A673 (cell line): ENCODE measurements around the gene CARD11. TPM values are rescaled to one million over a fixed set of nuclear protein-coding genes. Genes with fewer than 3 reads are reported as not detected.

Source experiments
- BruUV-seq: library from RNA; stranded (reverse); fragments of 400-500 nt; replicated peaks from 2 replicates; lab custom pipeline; 2021; lab: Mats Ljungman, UMichigan
- CTCF ChIA-PET: fragments of 300-600 bp; sonication (Branson Sonifier 250); formaldehyde crosslinking; loops from one replicate; lab custom pipeline; 2022; ENCODE audit warnings: antibody characterized with exemption; lab: Charles Lee
- POLR2A ChIA-PET: fragments of 300-600 bp; sonication (Branson Sonifier 250); formaldehyde crosslinking; loops from one replicate; lab custom pipeline; 2022; ENCODE audit warnings: antibody characterized with exemption; ENCODE audit not compliant: low non-redundant PET; lab: Charles Lee
- DNase-seq: peaks from one replicate; pipeline ENCODE4 v3.0.0-alpha.2; 2015; ENCODE audit warnings: low spot score
- H3K27ac ChIP-seq: fragments of 200-600 bp; sonication (generic); 2 replicates; pipeline ENCODE4 v1.5.1; 2016; ENCODE audit warnings: mixed run types, low read depth, mild to moderate bottlenecking, mixed read lengths, antibody characterized with exemption, low read length; ENCODE audit not compliant: poor library complexity, severe bottlenecking
- H3K27me3 ChIP-seq: fragments of 200-600 bp; sonication (generic); replicated peaks from 2 replicates; pipeline ENCODE4 v1.6.1; 2017; ENCODE audit warnings: mixed run types, low read depth, mild to moderate bottlenecking, mixed read lengths, antibody characterized with exemption, low read length; ENCODE audit not compliant: insufficient read depth, poor library complexity
- H3K36me3 ChIP-seq: fragments of 200-600 bp; sonication (generic); 2 replicates; pipeline ENCODE4 v1.6.1; 2016; ENCODE audit warnings: mixed run types, mild to moderate bottlenecking, mixed read lengths, antibody characterized with exemption, low read length; ENCODE audit not compliant: insufficient read depth, poor library complexity, severe bottlenecking
- H3K4me1 ChIP-seq: fragments of 200-600 bp; sonication (generic); 2 replicates; pipeline ENCODE4 v1.6.1; 2017; ENCODE audit warnings: mixed run types, mild to moderate bottlenecking, mixed read lengths, antibody characterized with exemption, low read length; ENCODE audit not compliant: insufficient read depth, poor library complexity, severe bottlenecking
- H3K4me3 ChIP-seq: fragments of 200-600 bp; sonication (generic); 2 replicates; pipeline ENCODE4 v1.5.1; 2016; ENCODE audit warnings: low read depth, mixed run types, mild to moderate bottlenecking, mixed read lengths, low read length; ENCODE audit not compliant: poor library complexity, severe bottlenecking
- H3K9me3 ChIP-seq: fragments of 200-600 bp; sonication (generic); 2 replicates; pipeline ENCODE4 v1.6.1; 2016; ENCODE audit warnings: mixed run types, low read depth, mild to moderate bottlenecking, mixed read lengths, antibody characterized with exemption, low read length; ENCODE audit not compliant: poor library complexity, severe bottlenecking
- CTCF ChIP-seq: fragments of 300-800, 200-600 bp; sonication (generic); conservative IDR thresholded peaks from 2 replicates; pipeline ENCODE4 v1.5.1; 2017; ENCODE audit warnings: low read depth, mild to moderate bottlenecking, antibody characterized with exemption, low read length, moderate library complexity, mixed read lengths
- EZH2 ChIP-seq: fragments of 200-600 bp; sonication (generic); IDR thresholded peaks from 2 replicates; pipeline ENCODE4 v1.6.1; 2017; ENCODE audit warnings: borderline replicate concordance, low read depth, mild to moderate bottlenecking, mixed read lengths, antibody characterized with exemption, low read length; ENCODE audit not compliant: poor library complexity, severe bottlenecking
- intact Hi-C: fragments of 100-400 bp; cut with micrococcal nuclease; formaldehyde crosslinking; loops from one replicate; pipeline ENCODE4 v1.10.0; 2022; ENCODE audit not compliant: unreplicated experiment
- total RNA-seq: library from RNA; stranded (reverse); gene quantifications from 2 replicates; pipeline ENCODE4 v1.2.3, GENCODE V29; 2021

Gene CARD11
- total RNA-seq, 1 experiment from 2014 or later: 1.8 TPM

DNA sequence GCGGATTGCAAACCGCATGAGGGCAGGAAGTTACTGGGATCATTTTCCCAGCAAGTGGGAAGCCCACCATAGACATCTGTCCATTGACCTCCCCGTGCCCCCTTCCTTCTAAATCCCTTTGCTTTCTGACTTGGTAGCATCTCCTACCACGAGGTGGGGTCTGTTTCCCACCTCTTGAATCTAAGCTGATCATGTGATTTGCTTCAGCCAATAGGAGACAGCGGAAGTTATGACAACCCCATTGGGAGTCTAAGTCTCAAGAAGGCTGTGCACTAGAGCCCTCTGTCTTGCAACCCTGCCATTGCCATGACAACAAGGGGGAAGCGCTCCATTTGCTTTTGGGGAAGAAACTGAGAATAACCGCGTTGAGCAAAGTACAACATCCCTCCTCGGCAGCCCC lies 39.2 kb upstream of the CARD11 start:
- no peak overlapping the region for H3K27ac ChIP-seq
- intact Hi-C loops: no loop called here
- H3K27me3 ChIP-seq: peaks cover 14% of the 10 kb centered on the region
- TF ChIP-seq EZH2 (no peak), CTCF (no peak)
- no peak overlapping the region for H3K4me3 ChIP-seq
- ChIA-PET POLR2A (no interaction called here), CTCF (no interaction called here)
- no peaks in the 10 kb centered on the region for H3K4me1 ChIP-seq
- BruUV-seq: no TSS peak
- H3K36me3 ChIP-seq: no peaks in the 10 kb centered on the region
- no peaks in the 10 kb centered on the region for H3K9me3 ChIP-seq
- DNase-seq: peak; percentile 25

DNA sequence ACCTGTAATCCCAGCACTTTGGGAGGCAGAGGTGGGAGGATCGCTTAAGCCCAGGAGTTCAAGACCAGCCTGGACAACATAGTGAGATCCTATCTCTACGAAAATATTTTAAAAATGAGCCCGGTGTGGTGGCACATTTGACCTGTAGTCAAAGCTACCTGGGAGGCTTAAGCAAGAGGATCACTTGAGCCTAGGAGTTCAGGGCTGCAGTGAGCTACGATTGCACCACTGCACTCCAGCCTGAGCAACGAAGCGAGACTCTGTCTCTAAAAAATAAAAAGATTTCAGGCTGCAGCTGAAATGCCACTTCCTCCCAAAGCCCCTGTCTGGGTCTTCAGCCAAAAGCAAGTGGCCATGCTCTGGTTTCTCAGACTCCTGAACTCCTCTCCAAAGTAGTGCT lies 38.7 kb upstream of the CARD11 start:
- CTCF ChIA-PET: no interaction called here
- no peak for TF ChIP-seq EZH2
- TF ChIP-seq CTCF: no peak
- no peak overlapping the region for H3K27ac ChIP-seq
- H3K4me1 ChIP-seq: no peaks in the 10 kb centered on the region
- H3K36me3 ChIP-seq: no peaks in the 10 kb centered on the region
- DNase-seq: no peak
- BruUV-seq: no TSS peak
- no peak overlapping the region for H3K4me3 ChIP-seq
- no peaks in the 10 kb centered on the region for H3K9me3 ChIP-seq
- H3K27me3 ChIP-seq: peaks cover 12% of the 10 kb centered on the region
- POLR2A ChIA-PET: no interaction called here
- intact Hi-C loops: no loop called here

DNA sequence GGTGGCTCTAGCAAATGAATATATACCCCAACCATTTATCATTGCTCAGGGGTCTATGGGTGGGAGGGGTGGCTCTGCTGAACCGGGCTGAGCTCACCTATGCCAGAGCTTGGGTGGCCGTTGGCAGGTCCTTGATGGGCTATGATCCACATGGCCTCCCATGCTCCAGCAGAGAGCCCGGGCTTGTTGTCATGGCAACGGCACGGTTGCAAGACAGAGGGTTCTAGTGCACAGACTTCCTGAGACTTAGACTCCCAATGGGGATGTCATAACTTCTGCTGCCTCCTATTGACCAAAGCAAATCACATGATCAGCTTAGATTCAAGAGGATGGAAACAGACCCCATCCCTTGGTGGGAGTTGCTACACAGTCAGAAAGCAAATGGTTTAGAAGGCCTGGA lies 36.4 kb upstream of the CARD11 start:
- ChIA-PET CTCF (no interaction called here), POLR2A (no interaction called here)
- no peaks in the 10 kb centered on the region for H3K36me3 ChIP-seq
- H3K27ac ChIP-seq: no peak overlapping the region
- BruUV-seq: no TSS peak
- intact Hi-C loops: no loop called here
- H3K27me3 ChIP-seq: peaks cover 2% of the 10 kb centered on the region
- no peaks in the 10 kb centered on the region for H3K9me3 ChIP-seq
- DNase-seq: no peak
- TF ChIP-seq CTCF (no peak), EZH2 (no peak)
- H3K4me3 ChIP-seq: no peak overlapping the region
- no peaks in the 10 kb centered on the region for H3K4me1 ChIP-seq
